ENCODE results near the gene TH. TPM values are rescaled to one million over a fixed set of nuclear protein-coding genes. Genes with fewer than 3 reads are reported as not detected.

Gene TH
- total and polyA plus RNA-seq, 3 donors from 2014 or later: 1.1 to 2.0 (median 1.2) TPM

GRCh38 chr11:2209370-2209801, 37.8 kb upstream of the TH start:
- 90 to 95% methylated on average over 4 to 11 of the region's 11 CpGs for WGBS, 2 donors
- Histone ChIP-seq H3K27ac (no peak overlapping the region), H3K36me3 (ENCODE audit: low read depth, missing control alignments) (no peaks in the 10 kb centered on the region), H3K4me1 (peaks cover 9% of the 10 kb centered on the region), H3K4me3 (no peak overlapping the region), H3K9me3 (no peaks in the 10 kb centered on the region), H3K27me3 (no peaks in the 10 kb centered on the region)
- peak; percentile 10 for DNase-seq
- no peak for TF ChIP-seq POLR2A (IDR thresholded peaks at IDR 0.05)
- no peak for TF ChIP-seq CTCF (IDR thresholded peaks at IDR 0.05)
- intact Hi-C loops (cut with DNase I; ENCODE audit: low total_unique reads): no loop called here

GRCh38 chr11:2208691-2209369, 37.2 kb upstream of the TH start:
- no peak overlapping the region for H3K27ac ChIP-seq
- H3K27me3 ChIP-seq: no peaks in the 10 kb centered on the region
- TF ChIP-seq CTCF (IDR thresholded peaks at IDR 0.05): no peak
- TF ChIP-seq POLR2A (IDR thresholded peaks at IDR 0.05): no peak
- no peak overlapping the region for H3K4me3 ChIP-seq
- no peaks in the 10 kb centered on the region for H3K9me3 ChIP-seq
- 80 to 92% methylated on average over 6 to 24 of the region's 24 CpGs for WGBS, 2 donors
- intact Hi-C loops (cut with DNase I; ENCODE audit: low total_unique reads): no loop called here
- H3K4me1 ChIP-seq: peaks cover 9% of the 10 kb centered on the region
- DNase-seq: peak; percentile 71
- H3K36me3 ChIP-seq (ENCODE audit: low read depth, missing control alignments): no peaks in the 10 kb centered on the region

- 72 to 73% methylated on average over 12 to 24 of the region's 24 CpGs for WGBS, 2 donors
- TF ChIP-seq POLR2A (IDR thresholded peaks at IDR 0.05) (no peak), CTCF (IDR thresholded peaks at IDR 0.05) (no peak)
- Histone ChIP-seq H3K36me3 (ENCODE audit: low read depth, missing control alignments) (no peaks in the 10 kb centered on the region), H3K27ac (no peak overlapping the region), H3K4me1 (peaks cover 3% of the 10 kb centered on the region), H3K27me3 (no peaks in the 10 kb centered on the region), H3K9me3 (no peaks in the 10 kb centered on the region), H3K4me3 (no peak overlapping the region)
- peak; percentile 11 for DNase-seq
- intact Hi-C loops (cut with DNase I; ENCODE audit: low total_unique reads): no loop called here
Observed at GRCh38 chr11:2207773-2208621, 36.4 kb upstream of the TH start.

- no peak overlapping the region for H3K4me3 ChIP-seq
- peak; percentile 1 for DNase-seq
- H3K36me3 ChIP-seq (ENCODE audit: low read depth, missing control alignments): no peaks in the 10 kb centered on the region
- H3K27ac ChIP-seq: no peak overlapping the region
- H3K27me3 ChIP-seq: no peaks in the 10 kb centered on the region
- H3K4me1 ChIP-seq: no peaks in the 10 kb centered on the region
- TF ChIP-seq POLR2A (IDR thresholded peaks at IDR 0.05): no peak
- 86 to 93% methylated on average over 1 to 11 of the region's 11 CpGs for WGBS, 2 donors
- H3K9me3 ChIP-seq: no peaks in the 10 kb centered on the region
- intact Hi-C loops (cut with DNase I; ENCODE audit: low total_unique reads): no loop called here
Observed at GRCh38 chr11:2207212-2207611, 35.6 kb upstream of the TH start.

GRCh38 chr11:2205981-2206690, 34.5 kb upstream of the TH start:
- no peak for DNase-seq
- Histone ChIP-seq H3K9me3 (no peaks in the 10 kb centered on the region), H3K27ac (no peak overlapping the region), H3K27me3 (no peaks in the 10 kb centered on the region), H3K36me3 (ENCODE audit: low read depth, missing control alignments) (no peaks in the 10 kb centered on the region), H3K4me3 (no peak overlapping the region), H3K4me1 (no peaks in the 10 kb centered on the region)
- intact Hi-C loops (cut with DNase I; ENCODE audit: low total_unique reads): no loop called here
- 87 to 88% methylated on average over 12 of the region's 12 CpGs for WGBS, 2 donors
- TF ChIP-seq POLR2A (IDR thresholded peaks at IDR 0.05) (no peak), CTCF (IDR thresholded peaks at IDR 0.05) (no peak)
